Dendritic cell treated with granulocyte-macrophage colony-stimulating factor and Interleukin-4, amounts not matched to agents 40 ng/mL and 50 ng/mL, for 4 days (primary cell): ENCODE measurements around the gene DHX8.

Source experiments
- H3K27ac Mint-ChIP-seq: one replicate; pipeline ENCODE4 v1.8.0; 2022; ENCODE audit warnings: mild to moderate bottlenecking, mixed read lengths
- H3K27me3 Mint-ChIP-seq: one replicate; pipeline ENCODE4 v1.8.0; 2022; ENCODE audit warnings: mild to moderate bottlenecking, mixed read lengths
- H3K36me3 Mint-ChIP-seq: one replicate; pipeline ENCODE4 v1.8.0; 2022; ENCODE audit warnings: low read depth, mixed read lengths
- H3K4me1 Mint-ChIP-seq: one replicate; pipeline ENCODE4 v1.8.0; 2022; ENCODE audit warnings: low read depth, mixed read lengths
- H3K4me3 Mint-ChIP-seq: one replicate; pipeline ENCODE4 v1.8.0; 2022; ENCODE audit warnings: mild to moderate bottlenecking, moderate library complexity, mixed read lengths
- H3K9me3 Mint-ChIP-seq: one replicate; pipeline ENCODE4 v1.8.0; 2022; ENCODE audit warnings: mixed read lengths
- intact Hi-C: fragments of 100-400 bp; cut with micrococcal nuclease; formaldehyde crosslinking; loops from one replicate; pipeline ENCODE4 v1.15.0; 2022

Gene DHX8

DNA sequence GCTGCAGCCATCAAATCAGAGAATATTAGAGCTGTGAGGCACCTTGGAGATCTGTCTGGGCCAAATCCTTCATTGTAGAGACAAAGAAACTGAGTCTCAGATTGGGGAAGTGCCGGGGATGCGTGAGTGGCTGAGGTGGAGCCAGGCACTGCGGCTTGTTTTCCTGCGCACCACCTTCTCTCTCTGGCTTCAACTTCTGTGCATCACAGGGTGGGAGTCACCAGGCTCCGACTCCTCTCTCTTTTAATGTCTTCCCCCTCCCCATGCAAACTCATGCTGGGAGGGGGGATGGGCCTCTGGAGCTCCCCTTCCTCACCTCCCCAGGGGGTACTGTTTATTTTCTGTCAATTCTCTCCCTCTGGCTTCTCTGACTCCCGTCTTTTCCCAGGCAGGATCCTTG is 71.1 kb downstream of the DHX8 start:
- Mint-ChIP-seq H3K4me1 (peaks cover 39% of the 10 kb centered on the region), H3K36me3 (no peaks in the 10 kb centered on the region), H3K27ac (no peak overlapping the region), H3K4me3 (no peak overlapping the region), H3K27me3 (peaks cover 48% of the 10 kb centered on the region), H3K9me3 (no peaks in the 10 kb centered on the region)
- intact Hi-C loops = no loop called here

DNA sequence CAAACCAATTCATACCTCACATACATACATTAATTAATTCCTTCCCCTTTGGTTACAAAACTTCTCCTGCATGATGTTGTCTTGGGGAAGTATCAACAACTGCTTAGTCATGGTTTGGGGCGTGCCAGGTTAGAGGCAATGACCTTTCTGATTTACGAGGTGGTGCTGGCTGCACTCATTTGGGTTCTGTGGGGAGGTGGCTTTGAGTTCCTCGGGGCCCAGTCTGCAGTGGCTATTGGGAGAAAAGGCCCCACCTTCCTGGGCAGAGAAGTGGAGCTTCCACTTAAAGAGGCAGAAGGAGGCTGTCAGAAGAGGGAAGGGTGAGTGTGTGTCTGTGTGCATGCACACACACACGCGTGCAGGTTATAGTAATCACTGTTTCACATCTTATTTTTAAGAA is 72.5 kb downstream of the DHX8 start:
- Mint-ChIP-seq H3K36me3 (no peaks in the 10 kb centered on the region), H3K27me3 (peaks cover 50% of the 10 kb centered on the region), H3K9me3 (no peaks in the 10 kb centered on the region), H3K4me1 (peaks cover 41% of the 10 kb centered on the region), H3K4me3 (peak overlapping the region; percentile 46), H3K27ac (peak overlapping the region; percentile 47)
- intact Hi-C loops = no loop called here

- Mint-ChIP-seq H3K27ac (peak overlapping the region; percentile 26), H3K27me3 (peaks cover 55% of the 10 kb centered on the region), H3K4me3 (no peak overlapping the region), H3K9me3 (no peaks in the 10 kb centered on the region), H3K36me3 (no peaks in the 10 kb centered on the region), H3K4me1 (peaks cover 50% of the 10 kb centered on the region)
- intact Hi-C loops = no loop called here
Measured at GRCh38 chr17:43558805-43559160, 75.0 kb downstream of the DHX8 start.

DNA sequence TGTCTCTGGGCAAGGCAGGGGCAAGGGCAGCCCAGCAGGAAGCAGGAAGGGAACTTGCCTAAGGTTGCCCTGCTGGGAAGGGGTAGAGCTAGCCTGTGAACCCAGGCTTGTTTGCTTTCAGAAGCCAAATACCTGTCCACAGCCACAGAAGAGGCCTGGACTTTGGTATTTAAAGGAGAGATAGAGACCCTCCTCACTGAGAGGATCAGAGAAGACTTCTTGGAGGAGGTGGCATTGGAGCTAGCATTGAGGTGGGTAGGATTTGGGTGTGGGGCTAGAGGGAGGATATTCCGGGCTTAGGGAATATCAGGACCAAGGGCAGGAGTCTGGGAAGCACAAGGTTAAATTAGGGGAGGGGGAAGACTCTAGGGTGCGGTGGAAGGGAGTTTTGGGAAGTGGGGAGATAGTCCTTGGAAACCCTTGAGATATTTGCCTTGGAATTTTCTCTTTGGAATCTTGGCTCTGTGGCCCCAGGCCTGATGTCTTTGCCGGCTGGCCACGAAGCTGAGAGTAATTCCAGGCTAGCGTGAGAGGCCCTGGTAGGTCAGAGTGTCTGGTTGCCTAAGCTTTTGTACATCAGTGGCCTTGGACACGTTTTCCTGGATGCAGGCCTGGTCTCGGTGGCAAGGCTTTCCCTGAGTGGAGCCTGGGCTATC is 75.5 kb downstream of the DHX8 start:
- Mint-ChIP-seq H3K4me3 (no peak overlapping the region), H3K9me3 (no peaks in the 10 kb centered on the region), H3K27ac (peak overlapping the region; percentile 26), H3K36me3 (no peaks in the 10 kb centered on the region), H3K4me1 (peaks cover 50% of the 10 kb centered on the region), H3K27me3 (peaks cover 56% of the 10 kb centered on the region)
- intact Hi-C loops = no loop called here

GRCh38 chr17:43560461-43561427 is 77.0 kb downstream of the DHX8 start:
- peaks cover 58% of the 10 kb centered on the region for H3K27me3 Mint-ChIP-seq
- peaks cover 42% of the 10 kb centered on the region for H3K4me1 Mint-ChIP-seq
- no peak overlapping the region for H3K27ac Mint-ChIP-seq
- intact Hi-C loops = no loop called here
- no peaks in the 10 kb centered on the region for H3K36me3 Mint-ChIP-seq
- H3K9me3 Mint-ChIP-seq = no peaks in the 10 kb centered on the region
- no peak overlapping the region for H3K4me3 Mint-ChIP-seq

- intact Hi-C loops = no loop called here
- Mint-ChIP-seq H3K27me3 (peaks cover 58% of the 10 kb centered on the region), H3K4me3 (no peak overlapping the region), H3K4me1 (peaks cover 27% of the 10 kb centered on the region), H3K36me3 (no peaks in the 10 kb centered on the region), H3K9me3 (no peaks in the 10 kb centered on the region), H3K27ac (no peak overlapping the region)
Measured at GRCh38 chr17:43562679-43563599, 79.2 kb downstream of the DHX8 start.

- Mint-ChIP-seq H3K27ac (no peak overlapping the region), H3K9me3 (no peaks in the 10 kb centered on the region), H3K4me1 (peaks cover 26% of the 10 kb centered on the region), H3K4me3 (no peak overlapping the region), H3K36me3 (no peaks in the 10 kb centered on the region), H3K27me3 (peaks cover 57% of the 10 kb centered on the region)
- intact Hi-C loops = no loop called here
Measured at GRCh38 chr17:43563600-43564594, 80.1 kb downstream of the DHX8 start.

- Mint-ChIP-seq H3K9me3 (no peaks in the 10 kb centered on the region), H3K4me1 (no peaks in the 10 kb centered on the region), H3K27me3 (peaks cover 20% of the 10 kb centered on the region), H3K36me3 (no peaks in the 10 kb centered on the region), H3K4me3 (no peak overlapping the region), H3K27ac (no peak overlapping the region)
- intact Hi-C loops = no loop called here
Measured at GRCh38 chr17:43568506-43569082, 84.8 kb downstream of the DHX8 start.

DNA sequence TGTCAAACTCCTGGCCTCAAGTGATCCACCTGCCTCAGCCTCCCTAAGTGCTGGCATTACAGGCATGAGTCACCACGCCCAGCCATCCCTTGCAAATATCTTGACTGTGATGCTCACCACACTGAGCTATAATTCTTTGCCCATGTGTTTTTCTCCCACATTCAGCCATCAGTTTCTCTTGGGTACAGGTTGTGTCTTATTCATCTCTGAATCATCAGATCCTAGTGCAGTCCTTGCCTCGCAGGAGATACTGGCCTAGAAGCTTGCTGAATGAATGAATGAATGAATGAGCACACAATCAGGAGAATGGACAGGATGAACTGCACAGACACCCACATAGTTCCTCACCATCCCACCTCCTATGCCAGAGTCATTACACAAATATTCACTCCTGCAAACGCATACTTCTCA is 86.7 kb downstream of the DHX8 start:
- no peak overlapping the region for H3K27ac Mint-ChIP-seq
- intact Hi-C loops = no loop called here

GRCh38 chr17:43572368-43572980 is 88.7 kb downstream of the DHX8 start:
- Mint-ChIP-seq H3K4me1 (no peaks in the 10 kb centered on the region), H3K27ac (no peak overlapping the region), H3K9me3 (no peaks in the 10 kb centered on the region), H3K4me3 (no peak overlapping the region), H3K27me3 (peaks cover 8% of the 10 kb centered on the region), H3K36me3 (no peaks in the 10 kb centered on the region)
- intact Hi-C loops = no loop called here

More for the DNA sequence above, 86.7 kb downstream of the DHX8 start:
- Mint-ChIP-seq H3K4me3 (no peak overlapping the region), H3K36me3 (no peaks in the 10 kb centered on the region), H3K27me3 (peaks cover 8% of the 10 kb centered on the region), H3K9me3 (no peaks in the 10 kb centered on the region), H3K4me1 (no peaks in the 10 kb centered on the region)

- H3K27me3 Mint-ChIP-seq = peaks cover 19% of the 10 kb centered on the region
- H3K36me3 Mint-ChIP-seq = no peaks in the 10 kb centered on the region
- H3K4me1 Mint-ChIP-seq = peaks cover 4% of the 10 kb centered on the region
- no peak overlapping the region for H3K27ac Mint-ChIP-seq
- no peak overlapping the region for H3K4me3 Mint-ChIP-seq
- H3K9me3 Mint-ChIP-seq = no peaks in the 10 kb centered on the region
- intact Hi-C loops = no loop called here
Measured at GRCh38 chr17:43573579-43574321, 90.0 kb downstream of the DHX8 start.

DNA sequence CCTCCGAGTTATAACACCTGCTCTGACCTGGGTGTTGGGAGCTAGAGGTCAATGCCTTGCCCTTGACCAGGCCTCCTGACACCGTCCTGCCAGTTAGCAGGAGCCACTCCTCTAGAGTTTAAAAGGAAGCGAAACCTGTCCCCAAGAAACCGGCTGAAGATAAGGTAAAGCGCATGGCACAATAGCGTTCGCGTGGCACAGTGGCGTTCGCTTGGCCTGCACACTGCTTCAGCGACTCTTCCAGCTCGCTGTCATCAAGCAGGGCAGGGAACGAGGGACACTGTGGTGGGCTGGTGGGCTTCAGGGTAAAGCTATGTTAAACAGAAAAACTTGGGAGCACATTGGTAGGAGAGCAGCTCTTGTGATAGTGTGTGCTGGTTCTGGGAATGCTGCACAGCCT is 90.6 kb downstream of the DHX8 start:
- H3K27ac Mint-ChIP-seq = no peak overlapping the region
- no peak overlapping the region for H3K4me3 Mint-ChIP-seq
- H3K4me1 Mint-ChIP-seq = peaks cover 9% of the 10 kb centered on the region
- no peaks in the 10 kb centered on the region for H3K36me3 Mint-ChIP-seq
- intact Hi-C loops = no loop called here
- peaks cover 25% of the 10 kb centered on the region for H3K27me3 Mint-ChIP-seq
- no peaks in the 10 kb centered on the region for H3K9me3 Mint-ChIP-seq
